ENCODE data around the gene SERPINB6. TPM values are rescaled to one million over a fixed set of nuclear protein-coding genes. Genes with fewer than 3 reads are reported as not detected.

The SERPINB6 gene
- total RNA-seq, 4 donors from 2014 or later, result 84.9 to 266 (median 203) TPM

DNA sequence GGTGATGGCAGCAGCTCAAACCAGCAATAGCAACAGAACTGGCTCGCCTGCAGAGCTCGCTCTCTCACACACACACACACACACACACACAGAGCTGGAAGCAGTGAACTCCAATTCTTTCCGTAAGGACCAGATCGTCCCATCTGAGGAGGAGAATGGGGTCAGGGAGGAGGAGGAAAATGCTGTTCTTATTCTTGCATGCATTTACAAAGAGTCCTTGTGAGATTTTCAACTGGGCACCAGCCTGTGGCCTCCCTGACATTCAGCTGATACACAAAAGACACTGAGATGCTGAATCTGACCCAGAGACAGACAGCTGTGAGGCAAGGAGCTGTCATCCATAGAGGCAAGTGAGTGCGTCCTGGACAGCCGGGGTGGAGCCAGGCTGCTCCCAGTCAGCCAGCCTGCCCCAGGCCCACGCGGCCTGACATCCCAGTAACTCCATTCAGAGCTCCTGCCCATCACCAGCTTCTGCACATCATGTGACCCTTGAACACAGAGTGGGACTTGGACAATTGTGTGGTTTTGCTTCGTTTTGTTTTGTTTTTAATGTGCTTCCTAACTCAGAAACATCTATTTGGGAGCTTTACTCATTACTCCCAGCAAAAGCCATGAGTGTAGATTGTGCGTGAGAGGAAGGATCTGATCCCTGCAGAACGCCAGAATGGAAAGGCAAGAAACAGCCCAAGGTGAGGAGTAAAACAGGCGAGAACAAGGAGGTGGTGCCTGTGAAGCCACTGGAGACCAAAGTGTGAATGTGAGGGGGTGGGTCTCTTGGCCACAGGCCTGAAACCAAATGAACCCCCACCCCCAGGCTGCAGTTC, 70.3 kb downstream of the SERPINB6 start:
- intact Hi-C loops (cut with DNase I; ENCODE audit: low total_unique reads), result no loop called here

DNA sequence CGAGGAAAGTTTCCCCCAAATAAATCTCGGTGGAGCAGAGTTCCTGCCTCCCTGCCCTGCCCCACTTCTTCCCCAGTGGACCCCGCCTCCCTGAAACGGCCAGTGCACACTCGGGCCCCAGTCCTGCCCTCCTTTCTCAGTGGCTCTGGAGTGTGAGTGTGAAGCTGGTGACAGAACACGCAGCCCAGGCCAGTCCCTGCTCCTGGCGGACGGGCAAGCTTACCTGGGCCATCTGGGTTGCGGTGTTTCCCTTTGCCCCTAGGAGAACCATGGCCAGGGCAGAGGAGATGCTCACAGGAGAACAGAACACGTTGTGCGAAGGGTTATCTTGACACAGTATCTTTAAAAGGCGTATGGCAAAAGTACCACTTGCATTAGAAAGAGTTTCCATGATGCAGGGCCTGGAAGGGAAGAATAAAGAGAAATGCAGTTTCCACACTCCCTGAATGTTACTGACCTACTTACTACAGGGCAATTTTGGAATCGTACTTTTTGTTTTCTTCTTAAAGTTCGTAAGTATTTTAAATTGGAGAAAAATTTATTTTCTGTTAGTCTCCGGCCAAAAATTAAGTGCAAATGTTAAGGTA, 71.1 kb downstream of the SERPINB6 start:
- Histone ChIP-seq H3K27me3 (no peaks in the 10 kb centered on the region), H3K4me1 (no peaks in the 10 kb centered on the region), H3K27ac (peak overlapping the region; percentile 56 to 80), H3K9me3 (no peaks in the 10 kb centered on the region), H3K36me3 (no peaks in the 10 kb centered on the region), H3K4me3 (no peak overlapping the region)
- no peak for DNase-seq
- no peak for TF ChIP-seq POLR2A (IDR thresholded peaks at IDR 0.05)
- TF ChIP-seq, protein P1, sequence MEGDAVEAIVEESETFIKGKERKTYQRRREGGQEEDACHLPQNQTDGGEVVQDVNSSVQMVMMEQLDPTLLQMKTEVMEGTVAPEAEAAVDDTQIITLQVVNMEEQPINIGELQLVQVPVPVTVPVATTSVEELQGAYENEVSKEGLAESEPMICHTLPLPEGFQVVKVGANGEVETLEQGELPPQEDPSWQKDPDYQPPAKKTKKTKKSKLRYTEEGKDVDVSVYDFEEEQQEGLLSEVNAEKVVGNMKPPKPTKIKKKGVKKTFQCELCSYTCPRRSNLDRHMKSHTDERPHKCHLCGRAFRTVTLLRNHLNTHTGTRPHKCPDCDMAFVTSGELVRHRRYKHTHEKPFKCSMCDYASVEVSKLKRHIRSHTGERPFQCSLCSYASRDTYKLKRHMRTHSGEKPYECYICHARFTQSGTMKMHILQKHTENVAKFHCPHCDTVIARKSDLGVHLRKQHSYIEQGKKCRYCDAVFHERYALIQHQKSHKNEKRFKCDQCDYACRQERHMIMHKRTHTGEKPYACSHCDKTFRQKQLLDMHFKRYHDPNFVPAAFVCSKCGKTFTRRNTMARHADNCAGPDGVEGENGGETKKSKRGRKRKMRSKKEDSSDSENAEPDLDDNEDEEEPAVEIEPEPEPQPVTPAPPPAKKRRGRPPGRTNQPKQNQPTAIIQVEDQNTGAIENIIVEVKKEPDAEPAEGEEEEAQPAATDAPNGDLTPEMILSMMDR (IDR thresholded peaks at IDR 0.05), result no peak
- intact Hi-C loops (cut with DNase I; ENCODE audit: low total_unique reads), result no loop called here

More for the DNA sequence above, 70.3 kb downstream of the SERPINB6 start:
- H3K27me3 ChIP-seq, result no peaks in the 10 kb centered on the region
- H3K9me3 ChIP-seq, result no peaks in the 10 kb centered on the region
- H3K4me3 ChIP-seq, result no peak overlapping the region
- H3K36me3 ChIP-seq, result no peaks in the 10 kb centered on the region
- DNase-seq, result peak; percentile 63 to 67
- TF ChIP-seq, protein P1 (IDR thresholded peaks at IDR 0.05), result no peak
- no peak for TF ChIP-seq POLR2A (IDR thresholded peaks at IDR 0.05)
- no peaks in the 10 kb centered on the region for H3K4me1 ChIP-seq
- peak overlapping the region; percentile 43 to 80 for H3K27ac ChIP-seq

DNA sequence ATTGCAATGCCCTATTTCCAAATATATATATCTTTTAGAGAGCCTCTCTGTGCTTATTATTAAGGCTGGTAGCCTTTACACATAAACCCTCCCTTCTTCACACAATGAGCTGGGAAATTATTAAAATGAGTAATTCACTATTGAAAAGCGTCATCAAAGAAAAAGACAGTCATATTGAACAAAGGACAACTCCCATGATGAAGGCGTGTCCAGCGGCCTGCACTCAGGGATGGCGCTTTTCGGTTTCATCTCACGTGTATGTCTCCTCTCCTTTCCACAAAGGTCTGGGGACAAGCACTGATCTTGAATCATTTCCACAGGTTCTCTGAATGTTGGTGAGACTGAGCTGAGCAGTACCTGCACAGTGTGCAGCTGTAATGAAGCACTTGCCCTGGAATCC, 71.8 kb downstream of the SERPINB6 start:
- DNase-seq, result no peak
- no peaks in the 10 kb centered on the region for H3K36me3 ChIP-seq
- intact Hi-C loops (cut with DNase I; ENCODE audit: low total_unique reads), result no loop called here
- H3K4me3 ChIP-seq, result no peak overlapping the region
- peak overlapping the region; percentile 56 to 80 for H3K27ac ChIP-seq
- no peaks in the 10 kb centered on the region for H3K27me3 ChIP-seq
- H3K9me3 ChIP-seq, result no peaks in the 10 kb centered on the region
- TF ChIP-seq POLR2A (IDR thresholded peaks at IDR 0.05), result no peak
- TF ChIP-seq, protein P1 (IDR thresholded peaks at IDR 0.05), result no peak
- no peaks in the 10 kb centered on the region for H3K4me1 ChIP-seq

Other genes with a start within 250 kb of the SERPINB6 start
- 1 to 10 TPM; 1.2 to 6.4 (median 1.3) TPM for gene MYLK4, start 220.6 kb downstream of the SERPINB6 start, total RNA-seq
- 10 to 100 TPM; 34.1 to 50.5 (median 41.7) TPM for gene WRNIP1, start 206.2 kb downstream of the SERPINB6 start, total RNA-seq
- 10 to 100 TPM in 2 of 4 donors, 1 to 10 TPM in 2; 7.7 to 28.2 (median 17.2) TPM for gene SERPINB1, start 129.7 kb downstream of the SERPINB6 start, total RNA-seq
- gene SERPINB9, start 68.3 kb downstream of the SERPINB6 start, total RNA-seq, result 10 to 100 TPM in 2 of 4 donors, 1 to 10 TPM in 2; 8.7 to 17.7 (median 10.8) TPM
- 10 to 100 TPM in 3 of 4 donors, 1 to 10 TPM in 1; 7.8 to 50.3 (median 21.6) TPM for gene NQO2, start 28.3 kb upstream of the SERPINB6 start, total RNA-seq
- gene RIPK1, start 96.9 kb upstream of the SERPINB6 start, total RNA-seq, result 10 to 100 TPM; 11.5 to 35.0 (median 30.1) TPM
- gene BPHL, start 147.1 kb upstream of the SERPINB6 start, total RNA-seq, result 10 to 100 TPM in 3 of 4 donors, 1 to 10 TPM in 1; 4.1 to 30.9 (median 22.0) TPM
- gene TUBB2A, start 186.0 kb upstream of the SERPINB6 start, total RNA-seq, result 100 to 1,000 TPM in 1 of 4 donors, 10 to 100 TPM in 3; 21.5 to 100 (median 59.0) TPM

All from uterus (tissue), 4 donors.